Stimulated activated CD4-positive, alpha-beta T cell treated with anti-CD3 and anti-CD28 coated beads, Interleukin-2, amount 100 ng/mL, for 24 hours (primary cell): ENCODE measurements around the gene DNASE1L2.
"Not testable (repeated sequence)": the region's sequence is repeated elsewhere in the genome, so short reads cannot be mapped to it uniquely, and the experiment has no call there.

Source experiments
- DNase-seq, 2 donors: peaks; one replicate each; pipeline ENCODE4 v3.0.0-alpha.2; 2020

DNASE1L2 gene, protein sequence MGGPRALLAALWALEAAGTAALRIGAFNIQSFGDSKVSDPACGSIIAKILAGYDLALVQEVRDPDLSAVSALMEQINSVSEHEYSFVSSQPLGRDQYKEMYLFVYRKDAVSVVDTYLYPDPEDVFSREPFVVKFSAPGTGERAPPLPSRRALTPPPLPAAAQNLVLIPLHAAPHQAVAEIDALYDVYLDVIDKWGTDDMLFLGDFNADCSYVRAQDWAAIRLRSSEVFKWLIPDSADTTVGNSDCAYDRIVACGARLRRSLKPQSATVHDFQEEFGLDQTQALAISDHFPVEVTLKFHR

DNA sequence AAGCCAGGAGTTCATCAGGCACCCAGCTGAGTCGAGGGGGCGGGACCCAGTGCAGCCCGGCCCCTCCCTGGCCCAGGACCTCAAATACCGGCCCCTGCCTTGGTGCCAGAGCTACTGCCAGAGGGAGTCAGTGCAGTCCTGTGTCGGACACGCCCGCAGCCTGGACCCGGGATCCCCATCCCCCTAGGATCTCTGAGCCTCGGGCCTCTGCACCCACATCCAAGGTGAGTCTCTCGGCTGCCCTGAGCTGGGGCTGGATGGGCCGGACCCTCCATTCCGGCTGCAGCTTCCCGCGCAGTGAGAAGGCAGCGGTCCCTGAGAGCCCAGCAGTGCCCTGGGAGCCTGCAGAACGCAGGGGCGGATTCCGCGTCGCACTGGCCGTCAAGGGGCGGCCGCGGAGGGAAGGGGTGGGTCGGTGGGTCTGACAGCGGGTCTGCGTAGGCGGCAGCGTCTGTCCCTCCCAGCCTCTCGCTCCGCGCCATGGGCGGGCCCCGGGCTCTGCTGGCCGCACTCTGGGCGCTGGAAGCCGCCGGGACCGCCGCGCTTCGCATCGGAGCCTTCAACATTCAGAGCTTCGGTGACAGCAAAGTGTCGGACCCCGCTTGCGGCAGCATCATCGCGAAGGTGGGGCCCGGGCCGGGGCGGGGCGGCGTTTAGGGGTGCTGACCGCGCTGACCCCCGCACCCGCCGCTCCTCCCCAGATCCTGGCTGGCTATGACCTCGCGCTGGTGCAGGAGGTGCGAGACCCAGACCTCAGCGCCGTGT is at the start of gene DNASE1L2:
DNASE1L2 (plus strand) TSS at position 108 of the 765 bp plus-strand sequence; CDS start at position 481, 373 bp downstream.
- DNase-seq = no peak

DNA sequence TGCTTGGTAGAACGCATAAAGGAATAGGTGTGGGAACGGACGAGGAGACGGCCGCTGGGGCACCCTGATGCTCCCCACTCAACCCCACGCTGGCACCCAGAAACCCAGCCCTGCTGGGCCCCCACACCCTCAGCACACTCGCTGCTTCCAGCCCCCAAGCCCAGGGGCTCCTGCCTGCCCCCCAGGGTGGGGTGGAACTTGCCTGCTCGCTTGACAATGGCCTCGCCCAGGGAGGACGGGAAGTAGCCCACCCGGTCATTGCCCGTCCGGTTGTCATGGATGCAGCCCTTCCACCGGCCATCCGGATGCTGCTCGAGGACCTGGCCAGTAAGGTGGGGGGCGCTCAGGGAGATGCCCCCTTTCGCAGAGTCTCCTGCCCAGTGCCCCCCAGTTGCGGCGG is 49.7 kb upstream of the DNASE1L2 start:
- DNase-seq = no peak

DNA sequence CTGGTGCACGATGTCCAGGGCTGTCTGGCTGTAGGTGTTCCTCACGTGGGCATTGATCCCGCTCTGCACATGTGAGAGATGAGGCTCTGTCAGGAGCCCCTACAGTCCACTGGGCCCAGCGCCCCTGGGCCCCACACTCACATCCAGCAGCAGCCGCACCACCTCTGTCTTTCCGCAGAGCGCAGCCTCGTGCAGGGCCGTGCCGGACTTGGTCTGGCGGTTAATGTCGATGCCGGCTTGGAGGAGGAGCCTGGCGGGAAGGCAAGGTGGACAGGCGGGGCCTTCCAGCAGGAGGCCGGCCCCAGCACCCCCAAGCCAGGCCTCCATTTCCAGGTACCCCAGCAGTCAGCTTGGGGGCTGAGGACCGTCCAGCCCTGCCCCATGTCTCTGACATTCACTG is 49.0 kb upstream of the DNASE1L2 start:
- no peak for DNase-seq

DNA sequence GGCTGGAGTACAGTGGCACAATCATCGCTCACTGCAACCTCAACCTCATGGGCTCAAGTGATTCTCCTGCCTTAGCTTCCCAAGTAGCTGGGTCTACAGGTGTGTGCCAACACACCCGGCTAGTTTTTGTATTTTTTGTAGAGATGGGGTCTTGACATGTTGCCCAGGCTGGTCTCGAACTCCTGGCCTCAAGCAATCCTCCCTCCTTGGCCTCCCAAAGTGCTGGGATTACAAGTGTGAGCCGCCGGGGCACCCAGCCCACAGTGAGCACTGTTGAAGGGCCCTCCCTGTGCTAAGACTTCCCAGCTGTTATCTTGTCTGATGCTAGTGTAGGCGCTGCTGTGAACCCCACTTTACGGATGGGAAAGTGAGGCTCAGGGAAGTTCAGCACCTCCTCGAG is 47.8 kb upstream of the DNASE1L2 start:
- no peak for DNase-seq

GRCh38 chr16:2189252-2189893 is 46.9 kb upstream of the DNASE1L2 start:
- no peak for DNase-seq

- no peak for DNase-seq
Measured at GRCh38 chr16:2190002-2190658, 46.1 kb upstream of the DNASE1L2 start.

- DNase-seq = no peak
Measured at GRCh38 chr16:2190659-2191445, 45.4 kb upstream of the DNASE1L2 start.

GRCh38 chr16:2191446-2191706 is 44.9 kb upstream of the DNASE1L2 start:
- DNase-seq = no peak

DNA sequence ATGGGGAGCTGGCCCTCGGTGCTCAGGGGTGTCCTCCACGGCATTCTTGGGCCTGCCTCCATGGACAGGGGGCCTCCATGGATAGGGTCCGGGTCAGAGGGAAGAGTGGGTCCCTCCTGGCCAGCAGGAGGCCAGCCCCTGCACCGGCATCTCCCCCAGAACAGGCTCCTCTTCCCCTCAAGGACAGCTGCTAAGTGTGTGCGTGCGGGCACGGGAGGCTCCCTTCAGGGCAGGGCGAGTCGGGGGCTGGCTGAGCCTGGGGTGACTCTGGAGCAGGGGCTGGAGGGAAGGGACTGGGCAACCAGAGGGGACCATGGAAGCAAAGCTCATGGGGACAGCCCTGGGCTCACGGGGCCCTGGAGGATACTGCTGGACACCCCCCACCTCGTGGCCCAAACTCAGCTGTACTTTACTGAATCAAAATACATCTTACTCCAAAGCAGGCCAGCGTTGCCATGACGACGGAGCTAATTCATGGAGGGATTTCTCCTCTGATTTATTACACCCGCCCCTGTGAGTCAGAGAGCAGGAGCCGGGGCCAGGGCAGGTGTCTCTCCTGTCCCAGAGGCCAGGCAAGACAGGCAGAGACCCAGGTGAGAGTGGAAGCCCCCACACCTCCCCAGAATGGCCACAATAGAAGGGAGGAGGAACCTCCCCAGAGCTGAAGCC is 41.9 kb upstream of the DNASE1L2 start:
- DNase-seq = no peak

GRCh38 chr16:2194852-2195321 is 41.4 kb upstream of the DNASE1L2 start:
- peak; percentile 46 to 51 for DNase-seq

DNA sequence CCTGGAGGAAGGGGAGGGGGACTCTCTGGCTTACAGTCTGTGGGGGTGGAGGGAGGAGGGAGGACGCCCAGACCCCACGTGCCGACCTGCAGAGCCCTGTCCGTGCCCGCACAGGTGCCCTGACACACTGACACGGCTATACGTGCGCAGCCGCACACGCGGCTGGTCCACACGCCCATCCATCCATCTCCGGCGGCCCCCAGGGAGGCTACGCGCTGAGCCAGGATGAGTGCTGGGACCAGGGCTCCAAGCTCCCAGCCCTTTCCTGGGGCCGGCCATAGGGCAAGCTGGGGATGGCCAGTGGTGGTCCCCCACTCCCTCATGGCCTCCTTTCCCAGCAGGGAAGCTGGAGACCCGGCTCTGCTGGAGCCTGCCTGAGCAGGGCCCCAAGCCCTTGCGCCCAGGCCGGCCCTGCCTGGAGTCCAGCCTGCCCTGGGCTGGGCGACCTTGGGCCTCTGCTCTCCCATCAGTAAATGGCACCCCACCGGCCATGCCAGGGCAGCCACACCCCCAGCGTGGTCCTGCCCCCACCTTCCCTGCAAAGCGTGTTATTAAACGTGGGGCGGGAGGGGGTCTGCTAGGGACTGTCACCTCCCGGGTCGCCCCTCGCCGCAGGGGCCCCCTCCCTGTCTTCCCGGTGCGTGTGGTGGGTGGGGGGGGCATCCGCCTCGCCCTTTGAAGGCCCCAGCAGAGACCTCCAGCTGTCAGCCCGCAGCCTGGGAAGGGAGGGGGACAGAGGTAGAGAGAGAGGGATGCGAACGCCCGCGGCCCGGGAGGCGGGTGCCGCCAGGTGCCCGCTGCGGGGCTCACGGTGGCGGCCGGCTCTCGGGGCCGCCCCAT is 40.7 kb upstream of the DNASE1L2 start:
- DNase-seq = no peak

DNA sequence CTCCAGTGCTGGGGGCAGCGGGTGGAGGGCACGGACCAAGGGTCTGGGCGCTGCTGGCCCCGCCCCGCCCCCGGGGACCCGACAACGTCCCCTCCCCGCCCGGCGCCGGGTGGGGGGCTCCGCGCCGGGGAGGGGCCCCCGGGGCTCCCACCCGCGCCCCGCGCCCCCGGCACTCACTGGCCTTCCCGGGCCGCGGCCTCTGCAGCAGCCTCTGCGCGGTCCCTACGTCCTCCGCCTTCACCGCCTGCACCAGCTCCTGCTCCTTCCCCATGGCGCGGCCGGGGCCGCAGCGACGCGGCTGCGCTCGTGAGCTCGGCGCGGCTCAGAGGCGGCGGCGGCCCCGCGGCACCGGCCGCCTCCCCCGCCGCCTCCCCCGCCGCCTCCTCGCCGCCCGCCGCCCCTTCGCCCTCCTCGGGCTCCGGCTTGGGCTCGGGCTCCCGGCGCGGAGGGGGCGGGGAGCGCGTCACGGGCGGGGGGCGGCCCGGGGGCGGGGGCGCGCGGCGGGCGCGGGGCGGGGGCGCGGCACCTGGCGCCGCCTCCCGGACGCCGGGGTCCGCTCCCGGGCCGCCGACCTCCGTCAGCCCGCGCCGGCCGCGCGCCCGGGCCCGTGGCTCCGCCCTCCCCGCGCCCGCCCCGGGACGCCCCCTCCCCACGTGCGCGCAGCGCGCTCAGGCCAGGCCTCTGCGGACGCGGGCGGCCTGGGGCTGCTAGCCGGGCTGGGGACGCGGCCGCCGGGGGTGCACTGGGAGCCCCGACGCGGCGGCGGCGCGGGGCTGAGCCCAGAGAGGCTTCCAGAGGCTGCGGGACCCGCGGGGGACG is 39.9 kb upstream of the DNASE1L2 start, which contains the start of gene CASKIN1:
CASKIN1 (minus strand) TSS at position 444 of the 819 bp plus-strand sequence; CDS start at position 271, 173 bp downstream.
- peak in 1 of 2 donors; percentile 23 for DNase-seq

GRCh38 chr16:2196981-2197511 is 39.2 kb upstream of the DNASE1L2 start:
- DNase-seq = no peak

- DNase-seq = no peak
Measured at GRCh38 chr16:2197765-2198164, 38.5 kb upstream of the DNASE1L2 start.

GRCh38 chr16:2198283-2198682 is 38.0 kb upstream of the DNASE1L2 start:
- no peak for DNase-seq

DNA sequence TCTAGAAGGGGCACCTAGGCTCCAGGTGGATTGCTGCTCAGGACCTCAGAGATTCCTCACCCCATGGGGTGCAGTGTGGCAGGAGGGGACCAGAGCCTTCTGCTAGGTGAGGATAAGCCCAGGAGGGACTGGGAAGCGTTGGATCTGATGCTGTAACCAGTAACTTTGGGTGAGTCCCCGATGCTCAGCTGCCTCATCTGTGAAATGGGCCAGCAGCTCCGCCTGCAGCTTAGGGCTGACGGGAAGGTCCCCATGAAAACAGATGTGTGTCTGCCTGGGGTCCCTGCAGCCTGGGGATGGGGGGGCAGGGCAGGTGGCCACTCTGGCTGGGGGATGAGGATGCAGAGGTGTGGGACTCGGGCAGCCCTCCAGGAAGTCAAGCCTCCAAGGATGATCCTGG is 37.1 kb upstream of the DNASE1L2 start:
- no peak for DNase-seq

DNA sequence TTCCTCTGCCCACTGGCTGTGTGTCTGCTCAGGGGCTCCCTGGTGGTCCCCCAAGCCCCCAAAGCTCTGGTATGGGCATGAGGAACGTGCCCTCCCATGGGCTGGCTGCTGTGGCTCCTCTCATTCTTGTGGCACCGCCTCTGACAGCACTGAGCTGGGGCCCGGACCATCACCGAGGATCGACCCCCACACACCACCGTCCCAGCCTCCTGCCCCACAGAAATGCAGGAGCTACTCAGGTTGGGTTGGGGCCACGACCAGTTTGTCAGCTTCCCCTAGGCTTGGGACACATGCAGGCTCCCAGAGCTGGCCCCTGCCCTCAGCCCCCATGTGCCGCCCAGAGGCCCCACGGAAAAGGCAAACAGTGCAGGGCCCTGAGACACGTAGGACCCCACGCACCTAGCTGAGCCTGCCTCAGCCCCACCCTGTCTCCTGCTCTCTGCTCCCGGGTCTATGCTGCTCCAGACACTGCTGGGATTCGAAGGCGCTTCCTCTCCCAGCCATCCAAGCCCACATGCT is 36.6 kb upstream of the DNASE1L2 start:
- no peak for DNase-seq

DNA sequence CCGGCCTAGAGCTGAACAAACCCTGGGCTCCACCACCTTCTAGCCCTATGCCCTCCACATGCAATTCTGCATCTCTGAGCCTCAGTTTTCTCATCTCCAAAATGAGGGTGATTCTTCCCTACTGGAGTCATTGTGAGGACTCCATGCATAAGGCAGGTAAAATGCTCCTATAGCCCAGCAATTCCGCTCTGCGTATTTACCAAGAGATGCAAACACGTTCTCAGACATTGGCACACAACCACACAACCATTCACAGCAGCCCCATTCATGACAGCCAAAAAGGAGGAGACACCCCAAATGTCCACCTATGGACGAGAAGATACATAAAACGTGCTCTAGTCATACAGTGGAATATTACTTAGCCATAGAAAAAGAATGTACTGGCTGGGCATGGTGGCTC is 35.9 kb upstream of the DNASE1L2 start:
- DNase-seq = no peak

DNA sequence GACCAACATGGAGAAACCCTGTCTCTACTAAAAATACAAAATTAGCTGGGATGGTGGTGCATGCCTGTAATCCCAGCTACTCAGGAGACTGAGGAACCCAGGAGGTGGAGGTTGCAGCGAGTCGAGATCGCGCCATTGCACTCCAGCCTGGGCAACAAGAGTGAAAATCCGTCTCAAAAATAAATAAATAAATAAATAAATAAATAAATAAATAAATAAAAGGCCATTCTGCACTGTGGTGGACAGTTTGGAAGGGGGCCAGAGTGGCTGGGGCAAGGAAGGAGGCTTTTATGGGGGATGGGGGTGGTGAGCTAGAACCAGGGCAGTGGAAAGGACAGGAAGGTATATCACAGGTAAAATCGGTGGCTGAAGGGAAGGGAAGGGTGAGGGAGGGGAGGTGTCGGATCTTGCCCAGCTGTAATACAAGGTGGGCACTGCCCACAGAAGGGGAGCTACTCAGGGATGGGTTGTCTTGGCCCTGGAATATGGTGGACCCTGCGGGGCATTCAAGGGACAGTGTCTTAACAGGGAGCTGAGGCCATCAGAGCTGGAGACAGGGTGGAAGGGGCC is 33.0 kb upstream of the DNASE1L2 start:
- not testable (repeated sequence) for DNase-seq
